ENCODE results near the gene CBL. TPM values are rescaled to one million over a fixed set of nuclear protein-coding genes. Genes with fewer than 3 reads are reported as not detected.

Gene CBL
- total RNA-seq, 1 donor = 20.7 TPM

DNA sequence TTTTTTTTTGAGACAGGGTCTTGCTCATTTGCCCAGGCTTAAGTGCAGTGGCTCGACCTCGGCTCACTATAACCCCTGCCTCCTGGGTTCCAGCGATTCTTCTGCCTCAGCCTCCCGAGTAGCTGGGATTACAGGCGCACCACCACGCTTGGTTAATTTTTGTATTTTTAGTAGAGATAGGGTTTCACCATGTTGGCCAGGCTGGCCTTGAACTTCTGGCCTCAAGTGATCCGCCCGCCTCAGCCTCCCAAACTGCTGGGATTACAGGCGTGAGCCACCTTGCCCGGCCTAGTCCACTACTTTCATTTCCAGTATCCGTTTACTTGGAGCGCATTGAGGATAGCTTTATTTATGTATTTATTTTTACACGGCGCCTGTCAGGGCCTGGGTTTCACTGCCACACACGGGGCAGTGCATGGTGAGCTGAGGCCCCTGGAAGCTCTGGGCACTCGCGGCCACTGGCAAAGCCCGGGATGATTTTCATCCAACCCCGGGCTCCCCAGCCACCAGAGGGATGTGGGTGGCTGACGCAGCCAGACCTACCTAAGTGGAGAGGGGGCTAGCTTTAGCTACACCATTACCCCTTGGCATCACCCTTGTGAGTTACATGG is 116.9 kb downstream of the CBL start:
- no peak for DNase-seq (ENCODE audit: low read depth)
- TF ChIP-seq CTCF (IDR thresholded peaks at IDR 0.05; ENCODE audit: insufficient read depth, low read depth, low read length) = no peak
- H3K4me3 ChIP-seq (ENCODE audit: low read depth, low read length) = no peak overlapping the region

- TF ChIP-seq CTCF (IDR thresholded peaks at IDR 0.05; ENCODE audit: insufficient read depth, low read depth, low read length) = peak; percentile 85
- no peak overlapping the region for H3K4me3 ChIP-seq (ENCODE audit: low read depth, low read length)
- peak; percentile 83 for DNase-seq (ENCODE audit: low read depth)
Observed at GRCh38 chr11:119323532-119324033, 117.4 kb downstream of the CBL start.

GRCh38 chr11:119324189-119324588 is 118.0 kb downstream of the CBL start:
- TF ChIP-seq CTCF (IDR thresholded peaks at IDR 0.05; ENCODE audit: insufficient read depth, low read depth, low read length) = no peak
- H3K4me3 ChIP-seq (ENCODE audit: low read depth, low read length) = no peak overlapping the region
- DNase-seq (ENCODE audit: low read depth) = no peak

- no peak for DNase-seq (ENCODE audit: low read depth)
- no peak overlapping the region for H3K4me3 ChIP-seq (ENCODE audit: low read depth, low read length)
- no peak for TF ChIP-seq CTCF (IDR thresholded peaks at IDR 0.05; ENCODE audit: insufficient read depth, low read depth, low read length)
Observed at GRCh38 chr11:119329320-119329719, 123.2 kb downstream of the CBL start.

- DNase-seq (ENCODE audit: low read depth) = no peak
- no peak for TF ChIP-seq CTCF (IDR thresholded peaks at IDR 0.05; ENCODE audit: insufficient read depth, low read depth, low read length)
- no peak overlapping the region for H3K4me3 ChIP-seq (ENCODE audit: low read depth, low read length)
Observed at GRCh38 chr11:119330237-119330636, 124.1 kb downstream of the CBL start.

DNA sequence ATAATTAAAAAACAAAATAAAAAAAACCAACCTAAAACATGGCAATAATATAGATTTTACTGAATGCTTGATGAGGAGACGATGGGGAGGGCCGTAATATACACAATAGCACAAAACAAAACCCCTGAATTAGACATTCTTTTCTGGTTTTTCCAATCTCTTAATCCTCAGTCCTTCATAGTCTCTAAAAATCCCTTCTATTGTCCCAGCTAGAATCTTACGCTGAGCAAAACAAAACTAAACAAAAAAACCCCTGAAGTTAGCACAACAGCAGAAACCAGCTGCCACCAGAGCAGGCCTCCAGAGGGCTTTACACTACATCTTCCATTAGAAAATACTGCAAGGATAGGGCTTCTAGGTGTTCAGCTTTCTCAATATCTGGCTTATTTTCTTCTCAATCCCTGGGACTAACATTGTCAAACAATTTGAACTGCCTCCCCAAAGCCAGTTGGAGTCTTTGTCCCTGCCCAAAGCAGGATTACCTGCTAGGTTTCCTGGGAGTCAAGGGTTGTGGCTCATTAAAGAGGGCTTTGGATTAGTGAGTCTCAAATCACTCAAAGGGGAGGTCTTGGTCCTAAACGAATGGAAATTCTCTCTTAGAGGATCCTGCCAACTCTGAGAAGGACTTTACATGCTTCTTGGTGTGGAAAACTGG is 126.1 kb downstream of the CBL start:
- no peak for TF ChIP-seq CTCF (IDR thresholded peaks at IDR 0.05; ENCODE audit: insufficient read depth, low read depth, low read length)
- no peak for DNase-seq (ENCODE audit: low read depth)
- H3K4me3 ChIP-seq (ENCODE audit: low read depth, low read length) = no peak overlapping the region

Data from fibroblast of villous mesenchyme (primary cell).